Mesothelial cell of epicardium (in vitro differentiated cells): ENCODE results near the gene ZNF48. TPM values are rescaled to one million over a fixed set of nuclear protein-coding genes. Genes with fewer than 3 reads are reported as not detected.

Experiments used
- DNase-seq, 2 experiments: peaks; one replicate each; pipeline ENCODE4 v3.0.0; 2021; ENCODE audit warnings: low spot score in 2 of 2; ENCODE audit not compliant: unreplicated experiment in 2 of 2
- H3K27ac Mint-ChIP-seq: 2 replicates; pipeline ENCODE4 v1.8.0; 2021; ENCODE audit warnings: mixed read lengths
- H3K27me3 Mint-ChIP-seq: 2 replicates; pipeline ENCODE4 v1.8.0; 2021; ENCODE audit warnings: low read depth, mixed read lengths
- H3K36me3 Mint-ChIP-seq: 2 replicates; pipeline ENCODE4 v1.8.0; 2021; ENCODE audit warnings: mixed read lengths
- H3K4me1 Mint-ChIP-seq: 2 replicates; pipeline ENCODE4 v1.8.0; 2021; ENCODE audit warnings: mixed read lengths
- H3K4me3 Mint-ChIP-seq: 2 replicates; pipeline ENCODE4 v1.8.0; 2021; ENCODE audit warnings: mild to moderate bottlenecking, moderate library complexity, mixed read lengths
- H3K9me3 Mint-ChIP-seq: 2 replicates; pipeline ENCODE4 v1.8.0; 2021; ENCODE audit warnings: mixed read lengths
- CTCF ChIP-seq: fragments of 200-600 bp; sonication (generic); IDR thresholded peaks from one replicate; pipeline ENCODE4 v1.5.0; 2021; ENCODE audit warnings: antibody characterized with exemption; ENCODE audit not compliant: unreplicated experiment
- total RNA-seq: library from RNA; stranded (reverse); gene quantifications from 3 replicates; pipeline ENCODE4 v1.2.1, GENCODE V29; 2021

Gene ZNF48
- total RNA-seq, 1 donor from 2014 or later: 24.2 TPM

- no peak overlapping the region for H3K4me3 Mint-ChIP-seq
- H3K36me3 Mint-ChIP-seq: peaks cover 7% of the 10 kb centered on the region
- no peak for DNase-seq
- no peak for TF ChIP-seq CTCF
- H3K4me1 Mint-ChIP-seq: peaks cover 13% of the 10 kb centered on the region
- no peak overlapping the region for H3K27ac Mint-ChIP-seq
- no peaks in the 10 kb centered on the region for H3K27me3 Mint-ChIP-seq
- peaks cover under 1% of the 10 kb centered on the region for H3K9me3 Mint-ChIP-seq
These were observed 53.9 kb downstream of the ZNF48 start for GRCh38 chr16:30449116-30449435.

Other genes with a start within 250 kb of the ZNF48 start
- gene CORO1A, start 211.8 kb upstream of the ZNF48 start, total RNA-seq: 7.0 to 8.9 TPM (median 7.0 TPM) in 3 replicates
- 56.7 to 64.5 TPM (median 58.1 TPM) in 3 replicates for gene BOLA2B, start 201.8 kb upstream of the ZNF48 start, total RNA-seq
- 28.2 to 39.6 TPM (median 30.3 TPM) in 3 replicates for gene SLX1A, start 201.5 kb upstream of the ZNF48 start, total RNA-seq
- gene SULT1A3, start 196.2 kb upstream of the ZNF48 start, total RNA-seq: 27.4 to 31.2 TPM (median 27.6 TPM) in 3 replicates
- 34.8 to 38.6 TPM (median 37.1 TPM) in 3 replicates for gene NPIPB13, start 146.9 kb upstream of the ZNF48 start, total RNA-seq
- gene CD2BP2, start 40.1 kb upstream of the ZNF48 start, total RNA-seq: 63.7 to 63.9 TPM (median 63.9 TPM) in 3 replicates
- gene TBC1D10B, start 24.9 kb upstream of the ZNF48 start, total RNA-seq: 59.6 to 64.1 TPM (median 64.0 TPM) in 3 replicates
- 1.4 to 4.4 TPM (median 2.8 TPM) in 3 replicates for gene MYL11, start 20.6 kb upstream of the ZNF48 start, total RNA-seq
- gene SEPTIN1, start 12.9 kb upstream of the ZNF48 start, total RNA-seq: 0.86 to 1.6 TPM (median 1.4 TPM) in 3 replicates
- 10.7 to 12.6 TPM (median 11.8 TPM) in 3 replicates for gene ZNF771, start 12.2 kb downstream of the ZNF48 start, total RNA-seq
- gene DCTPP1, start 34.6 kb downstream of the ZNF48 start, total RNA-seq: 31.8 to 35.4 TPM (median 33.1 TPM) in 3 replicates
- 27.3 to 29.5 TPM (median 29.3 TPM) in 3 replicates for gene SEPHS2, start 50.5 kb downstream of the ZNF48 start, total RNA-seq
- 0.45 TPM in 1 of 3 replicates, not detected in the others for gene ITGAL, start 77.3 kb downstream of the ZNF48 start, total RNA-seq
- gene ZNF768, start 131.1 kb downstream of the ZNF48 start, total RNA-seq: 41.2 to 42.2 TPM (median 41.9 TPM) in 3 replicates
- gene ZNF747, start 139.4 kb downstream of the ZNF48 start, total RNA-seq: 12.4 to 16.4 TPM (median 15.2 TPM) in 3 replicates
- 16.5 to 18.2 TPM (median 17.0 TPM) in 3 replicates for gene ZNF764, start 163.0 kb downstream of the ZNF48 start, total RNA-seq
- gene ZNF688, start 176.3 kb downstream of the ZNF48 start, total RNA-seq: 10.1 to 12.0 TPM (median 11.3 TPM) in 3 replicates
- 28.0 to 31.9 TPM (median 29.0 TPM) in 3 replicates for gene ZNF785, start 190.3 kb downstream of the ZNF48 start, total RNA-seq
- 12.1 to 13.7 TPM (median 12.4 TPM) in 3 replicates for gene ZNF689, start 215.0 kb downstream of the ZNF48 start, total RNA-seq